Neural cell (in vitro differentiated cells): Measurements from ENCODE around the gene MRPL38. TPM values are rescaled to one million over a fixed set of nuclear protein-coding genes. Genes with fewer than 3 reads are reported as not detected.

Source experiments
- H2AFZ ChIP-seq: fragments of 200-600, 300-800 bp; sonication (generic), shearing (Covaris generic); 2 replicates; pipeline ENCODE4 v1.6.0; 2014; ENCODE audit warnings: low read depth, mild to moderate bottlenecking, antibody characterized with exemption, low read length, moderate library complexity
- H3F3A ChIP-seq: fragments of 200-600 bp; shearing (Covaris generic); 2 replicates; pipeline ENCODE4 v1.6.1; 2016; ENCODE audit warnings: mild to moderate bottlenecking, moderate library complexity, mixed read lengths, antibody characterized with exemption, low read length; ENCODE audit not compliant: insufficient read depth, poor library complexity, severe bottlenecking
- H3K27ac ChIP-seq: fragments of 200-600, 300-800 bp; sonication (generic), shearing (Covaris generic); 2 replicates; pipeline ENCODE4 v1.5.1; 2014; ENCODE audit warnings: mild to moderate bottlenecking, low read length, moderate library complexity
- H3K27me3 ChIP-seq: fragments of 300-800, 200-600 bp; sonication (generic), shearing (Covaris generic); 2 replicates; pipeline ENCODE4 v1.6.0; 2014; ENCODE audit warnings: mild to moderate bottlenecking, low read depth, low read length, moderate library complexity; ENCODE audit not compliant: insufficient read depth
- H3K36me3 ChIP-seq: fragments of 300-800, 200-600 bp; sonication (generic), shearing (Covaris generic); 2 replicates; pipeline ENCODE4 v1.5.1; 2014; ENCODE audit warnings: mild to moderate bottlenecking, antibody characterized with exemption, low read length, moderate library complexity; ENCODE audit not compliant: insufficient read depth
- H3K4me2 ChIP-seq: fragments of 300-800, 200-600 bp; sonication (generic), shearing (Covaris generic); 2 replicates; pipeline ENCODE4 v1.6.0; 2014; ENCODE audit warnings: mild to moderate bottlenecking, low read length
- H3K4me3 ChIP-seq: fragments of 300-800, 200-600 bp; sonication (generic), shearing (Covaris generic); 2 replicates; pipeline ENCODE4 v1.5.1; 2014; ENCODE audit warnings: mild to moderate bottlenecking, low read length, moderate library complexity
- H3K79me2 ChIP-seq: fragments of 200-600 bp; shearing (Covaris generic); replicated peaks from 2 replicates; pipeline ENCODE4 v1.6.0; 2014; ENCODE audit warnings: mild to moderate bottlenecking, low read length, moderate library complexity; ENCODE audit not compliant: insufficient read depth
- H3K9ac ChIP-seq: fragments of 300-800, 200-600 bp; sonication (generic), shearing (Covaris generic); 2 replicates; pipeline ENCODE4 v1.6.1; 2016; ENCODE audit warnings: mild to moderate bottlenecking, low read length, mixed read lengths
- H3K9me2 ChIP-seq: fragments of 200-600 bp; shearing (Covaris generic); 2 replicates; pipeline ENCODE4 v1.6.1; 2016; ENCODE audit warnings: mild to moderate bottlenecking, low read length, mixed read lengths; ENCODE audit not compliant: insufficient read depth
- H3K9me3 ChIP-seq: fragments of 200-600, 300-800 bp; sonication (generic), shearing (Covaris generic); 2 replicates; pipeline ENCODE4 v1.6.1; 2016; ENCODE audit warnings: mild to moderate bottlenecking, mixed run types, low read length, moderate library complexity, mixed read lengths
- H4K20me1 ChIP-seq: fragments of 200-600 bp; shearing (Covaris generic); 2 replicates; pipeline ENCODE4 v1.6.1; 2016; ENCODE audit warnings: mild to moderate bottlenecking, mixed run types; ENCODE audit not compliant: insufficient read depth
- EP300 ChIP-seq: fragments of 450-650 bp; conservative IDR thresholded peaks from 2 replicates; pipeline ENCODE4 v1.6.1; 2014; ENCODE audit warnings: antibody characterized with exemption, mild to moderate bottlenecking, moderate library complexity; ENCODE audit not compliant: poor library complexity, severe bottlenecking
- EZH2 ChIP-seq: fragments of 200-600, 300-800 bp; shearing (Covaris generic), sonication (generic); IDR thresholded peaks from 2 replicates; pipeline ENCODE4 v1.6.1; 2014; ENCODE audit warnings: antibody characterized with exemption, low read length, borderline replicate concordance, mild to moderate bottlenecking; ENCODE audit not compliant: insufficient read depth, poor library complexity, severe bottlenecking
- MXI1 ChIP-seq: fragments of 450-650 bp; conservative IDR thresholded peaks from 2 replicates; pipeline ENCODE4 v1.6.1; 2014; ENCODE audit warnings: antibody characterized with exemption, mild to moderate bottlenecking; ENCODE audit not compliant: poor library complexity, severe bottlenecking
- POLR2AphosphoS5 ChIP-seq: IDR thresholded peaks from 2 replicates; pipeline ENCODE4 v1.6.1; 2012
- RAD21 ChIP-seq: fragments of 450-650 bp; conservative IDR thresholded peaks from 2 replicates; pipeline ENCODE4 v1.6.1; 2014; ENCODE audit warnings: antibody characterized with exemption, mild to moderate bottlenecking, moderate library complexity
- REST ChIP-seq: IDR thresholded peaks from 2 replicates; pipeline ENCODE4 v1.6.1; 2012; ENCODE audit warnings: borderline replicate concordance
- SMC3 ChIP-seq: fragments of 450-650 bp; conservative IDR thresholded peaks from 2 replicates; pipeline ENCODE4 v1.6.1; 2014; ENCODE audit warnings: antibody characterized with exemption, mild to moderate bottlenecking, moderate library complexity; ENCODE audit not compliant: poor library complexity
- TAF1 ChIP-seq: IDR thresholded peaks from 2 replicates; pipeline ENCODE4 v1.6.1; 2012; ENCODE audit warnings: low read depth
- polyA plus RNA-seq: library from polyadenylated mRNA; depleted of rRNA; stranded (reverse); fragments of >200 nt; gene quantifications from 2 replicates; pipeline ENCODE4 v1.2.3, GENCODE V29; 2014
- TF ChIP-seq, protein P1 (sequence below): fragments of 450-650 bp; IDR thresholded peaks from 2 replicates; pipeline ENCODE4 v1.5.1; 2014; ENCODE audit warnings: antibody characterized with exemption, mild to moderate bottlenecking, moderate library complexity; ENCODE audit not compliant: poor library complexity, severe bottlenecking

The MRPL38 gene
- polyA plus RNA-seq, 1 donor from 2014 or later = 91.2 TPM

DNA sequence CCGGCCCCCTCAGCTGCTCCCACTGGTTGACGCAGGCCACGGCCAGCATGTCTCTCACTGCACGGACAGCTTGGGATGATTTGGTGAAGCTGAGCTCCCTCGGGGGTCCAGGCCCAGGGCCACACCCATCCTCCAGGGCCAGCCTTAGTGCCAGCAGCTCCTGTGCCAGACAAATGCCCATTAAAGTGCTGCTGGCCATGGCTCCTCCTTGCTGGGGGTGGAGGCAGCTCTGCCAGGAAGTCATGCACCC, 28.8 kb downstream of the MRPL38 start:
- Histone ChIP-seq H3K27me3 (peaks cover 46% of the 10 kb centered on the region), H3K4me2 (no peak overlapping the region), H3K79me2 (no peaks in the 10 kb centered on the region), H3K36me3 (no peaks in the 10 kb centered on the region), H4K20me1 (no peaks in the 10 kb centered on the region), H2AFZ (no peak overlapping the region), H3K9me3 (no peaks in the 10 kb centered on the region), H3K9ac (no peak overlapping the region), H3K4me3 (no peak overlapping the region), H3K9me2 (no peaks in the 10 kb centered on the region), H3F3A (no peaks in the 10 kb centered on the region), H3K27ac (no peak overlapping the region)
- no peak for TF ChIP-seq REST
- TF ChIP-seq POLR2AphosphoS5 = no peak
- TF ChIP-seq, protein P1, sequence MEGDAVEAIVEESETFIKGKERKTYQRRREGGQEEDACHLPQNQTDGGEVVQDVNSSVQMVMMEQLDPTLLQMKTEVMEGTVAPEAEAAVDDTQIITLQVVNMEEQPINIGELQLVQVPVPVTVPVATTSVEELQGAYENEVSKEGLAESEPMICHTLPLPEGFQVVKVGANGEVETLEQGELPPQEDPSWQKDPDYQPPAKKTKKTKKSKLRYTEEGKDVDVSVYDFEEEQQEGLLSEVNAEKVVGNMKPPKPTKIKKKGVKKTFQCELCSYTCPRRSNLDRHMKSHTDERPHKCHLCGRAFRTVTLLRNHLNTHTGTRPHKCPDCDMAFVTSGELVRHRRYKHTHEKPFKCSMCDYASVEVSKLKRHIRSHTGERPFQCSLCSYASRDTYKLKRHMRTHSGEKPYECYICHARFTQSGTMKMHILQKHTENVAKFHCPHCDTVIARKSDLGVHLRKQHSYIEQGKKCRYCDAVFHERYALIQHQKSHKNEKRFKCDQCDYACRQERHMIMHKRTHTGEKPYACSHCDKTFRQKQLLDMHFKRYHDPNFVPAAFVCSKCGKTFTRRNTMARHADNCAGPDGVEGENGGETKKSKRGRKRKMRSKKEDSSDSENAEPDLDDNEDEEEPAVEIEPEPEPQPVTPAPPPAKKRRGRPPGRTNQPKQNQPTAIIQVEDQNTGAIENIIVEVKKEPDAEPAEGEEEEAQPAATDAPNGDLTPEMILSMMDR = no peak
- TF ChIP-seq EP300 = no peak
- no peak for TF ChIP-seq SMC3
- TF ChIP-seq RAD21 = no peak
- TF ChIP-seq EZH2 = no peak
- TF ChIP-seq TAF1 = no peak
- no peak for TF ChIP-seq MXI1

DNA sequence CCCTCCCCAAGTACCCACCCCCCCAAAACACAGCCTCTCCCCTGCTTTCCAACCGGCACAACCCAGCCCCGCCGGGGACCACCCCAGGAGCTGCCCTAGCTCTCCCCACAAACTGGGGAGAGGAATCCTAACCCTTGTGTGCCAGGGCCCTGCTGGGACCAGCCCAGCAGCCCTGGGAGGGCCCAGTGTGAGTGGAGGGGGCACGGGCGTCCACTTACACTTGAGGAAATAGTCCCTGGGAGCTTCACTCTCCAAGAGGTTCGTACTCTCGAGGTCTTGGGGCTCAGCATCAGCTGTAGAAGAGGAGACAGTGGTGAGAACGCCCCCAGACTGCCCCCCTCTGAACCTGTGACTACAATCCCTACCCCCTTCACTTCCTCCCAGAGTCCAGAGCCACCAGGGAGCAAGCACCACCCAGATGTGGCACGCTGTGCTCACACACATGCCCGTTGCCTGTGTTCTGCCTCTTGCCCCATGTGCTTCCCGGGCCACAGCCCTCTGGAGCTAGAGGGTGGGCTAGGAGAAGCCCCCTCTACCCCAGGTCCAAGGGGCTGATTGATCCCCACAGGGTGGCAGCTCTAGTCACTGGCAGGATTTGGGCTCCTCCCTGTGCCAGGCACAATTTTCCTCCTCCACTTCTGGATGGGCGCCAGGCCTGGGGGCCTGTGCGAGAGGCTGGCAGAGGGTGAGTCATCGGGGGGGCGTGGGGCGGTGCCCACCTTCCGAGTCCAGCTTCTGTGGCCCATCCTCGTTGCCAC, 29.3 kb downstream of the MRPL38 start:
- Histone ChIP-seq H3K79me2 (no peaks in the 10 kb centered on the region), H3K9me3 (no peaks in the 10 kb centered on the region), H3K27me3 (peaks cover 41% of the 10 kb centered on the region), H3K4me2 (no peak overlapping the region), H3F3A (no peaks in the 10 kb centered on the region), H3K36me3 (no peaks in the 10 kb centered on the region), H3K27ac (no peak overlapping the region), H4K20me1 (no peaks in the 10 kb centered on the region), H3K4me3 (no peak overlapping the region), H3K9ac (no peak overlapping the region), H2AFZ (no peak overlapping the region), H3K9me2 (no peaks in the 10 kb centered on the region)
- no peak for TF ChIP-seq TAF1
- TF ChIP-seq EZH2 = no peak
- no peak for TF ChIP-seq EP300
- TF ChIP-seq SMC3 = no peak
- TF ChIP-seq, protein P1 = no peak
- TF ChIP-seq POLR2AphosphoS5 = no peak
- TF ChIP-seq MXI1 = no peak
- no peak for TF ChIP-seq REST
- no peak for TF ChIP-seq RAD21
